SK-N-SH treated with all-trans-retinoic acid at 6 μM for 48 hours (cell line): ENCODE results near the gene USP48.
A peak's percentile ranks its signal among the peaks of the same experiment; 100 is the strongest.

Experiments used
- BACH2 ChIP-seq: fragments of 250-450 bp; sonication (Bioruptor Pico); IDR thresholded peaks from 2 replicates; pipeline ENCODE4 v1.9.0; 2021; ENCODE audit warnings: mild to moderate bottlenecking, borderline replicate concordance
- CREB5 ChIP-seq: fragments of 250-450 bp; sonication (Bioruptor Pico); IDR thresholded peaks from 2 replicates; pipeline ENCODE4 v1.5.1; 2020; ENCODE audit warnings: low read depth, mild to moderate bottlenecking, moderate library complexity
- ESRRG ChIP-seq: fragments of 250-450 bp; sonication (Bioruptor Pico); IDR thresholded peaks from 2 replicates; pipeline ENCODE4 v1.6.1; 2021; ENCODE audit warnings: mild to moderate bottlenecking
- PATZ1 ChIP-seq: fragments of 250-450 bp; sonication (Bioruptor Pico); IDR thresholded peaks from 2 replicates; pipeline ENCODE4 v1.8.0; 2020; ENCODE audit warnings: mild to moderate bottlenecking, moderate library complexity, borderline replicate concordance
- PPARA ChIP-seq: fragments of 250-450 bp; sonication (Bioruptor Pico); IDR thresholded peaks from 2 replicates; pipeline ENCODE4 v1.5.0; 2020; ENCODE audit warnings: mild to moderate bottlenecking, borderline replicate concordance
- TCF4 ChIP-seq: fragments of 250-450 bp; sonication (Bioruptor Pico); IDR thresholded peaks from 2 replicates; pipeline ENCODE4 v1.8.0; 2021; ENCODE audit warnings: mild to moderate bottlenecking, moderate library complexity, borderline replicate concordance
- TSHZ2 ChIP-seq: fragments of 250-450 bp; sonication (Bioruptor Pico); IDR thresholded peaks from 2 replicates; pipeline ENCODE4 v1.5.0; 2020; ENCODE audit warnings: mild to moderate bottlenecking, moderate library complexity
- ZC3H10 ChIP-seq: fragments of 250-450 bp; sonication (Bioruptor Pico); IDR thresholded peaks from 2 replicates; pipeline ENCODE4 v1.5.1; 2021; ENCODE audit warnings: mild to moderate bottlenecking, moderate library complexity
- ZFP3 ChIP-seq: fragments of 250-450 bp; sonication (Bioruptor Pico); IDR thresholded peaks from 2 replicates; pipeline ENCODE4 v1.5.0; 2020; ENCODE audit warnings: mild to moderate bottlenecking, moderate library complexity
- ZNF8 ChIP-seq: fragments of 450-650 bp; formaldehyde crosslinking; IDR thresholded peaks from 2 replicates; pipeline ENCODE4 v1.5.0; 2020; ENCODE audit warnings: mild to moderate bottlenecking, moderate library complexity

- TF ChIP-seq BACH2 = no peak
- no peak for TF ChIP-seq CREB5 (CRISPR knock-in tag)
- TF ChIP-seq ESRRG (CRISPR knock-in tag) = no peak
- no peak for TF ChIP-seq TSHZ2 (CRISPR knock-in tag)
- no peak for TF ChIP-seq ZNF8 (CRISPR knock-in tag)
- TF ChIP-seq PATZ1 = no peak
- no peak for TF ChIP-seq ZC3H10 (CRISPR knock-in tag)
- 0 out of 2 replicates have a peak, but pooled peaks have one; percentile 49 for TF ChIP-seq ZFP3 (CRISPR knock-in tag)
- TF ChIP-seq PPARA = no peak
- TF ChIP-seq TCF4 (CRISPR knock-in tag) = no peak
Observed at GRCh38 chr1:21647431-21648351, 135.3 kb downstream of the USP48 start.
